CD4-positive, CD25-positive, alpha-beta regulatory T cell (primary cell): ENCODE results near the gene KCNH8. TPM values are rescaled to one million over a fixed set of nuclear protein-coding genes. Genes with fewer than 3 reads are reported as not detected.

Experiments
- ATAC-seq, 2 donors: fragments of 150-1000 bp; cut with Tn5 transposase; one replicate each; pipeline ENCODE4 v1.10.0; 2021; ENCODE audit warnings: low read depth in 2 of 2, moderate number of reproducible peaks in 2 of 2, moderate library complexity in 1 of 2
- DNase-seq, 3 donors: peaks; one replicate each; pipeline versions ENCODE4 v3.0.0 to v3.0.0-alpha.2; 2012 to 2022; ENCODE audit warnings: mixed read lengths in 1 of 3
- H3K27ac ChIP-seq: one replicate; pipeline ENCODE4 v1.7.0; 2013; ENCODE audit warnings: mild to moderate bottlenecking, low read length; ENCODE audit not compliant: insufficient read depth, poor library complexity, severe bottlenecking
- H3K27me3 ChIP-seq: one replicate; pipeline ENCODE4 v1.7.0; 2013; ENCODE audit warnings: low read length; ENCODE audit not compliant: control insufficient read depth, insufficient read depth
- H3K36me3 ChIP-seq: one replicate; pipeline ENCODE4 v1.7.0; 2013; ENCODE audit warnings: mild to moderate bottlenecking, low read length, moderate library complexity; ENCODE audit not compliant: control insufficient read depth, insufficient read depth
- H3K4me1 ChIP-seq: 2 replicates; pipeline ENCODE4 v1.7.0; 2013; ENCODE audit warnings: mild to moderate bottlenecking, low read length; ENCODE audit not compliant: insufficient read depth, control insufficient read depth, poor library complexity, severe bottlenecking
- H3K4me3 ChIP-seq: one replicate; pipeline ENCODE4 v1.7.0; 2013; ENCODE audit warnings: low read depth, mild to moderate bottlenecking, low read length, moderate library complexity
- H3K9me3 ChIP-seq, 2 experiments: 1 replicate in 1 of 2; 2 replicates in 1 of 2; pipeline ENCODE4 v1.7.0; 2013; ENCODE audit warnings: low read length in 2 of 2, mild to moderate bottlenecking in 1 of 2, moderate library complexity in 1 of 2; ENCODE audit not compliant: control insufficient read depth in 2 of 2
- H3K27ac Mint-ChIP-seq, 3 donors: one replicate each; pipeline ENCODE4 v1.8.0; 2020 to 2022; ENCODE audit warnings: mild to moderate bottlenecking in 3 of 3, mixed read lengths in 3 of 3, moderate library complexity in 2 of 3
- H3K27me3 Mint-ChIP-seq: one replicate; pipeline ENCODE4 v1.8.0; 2022; ENCODE audit warnings: mild to moderate bottlenecking, mixed read lengths
- H3K36me3 Mint-ChIP-seq: one replicate; pipeline ENCODE4 v1.8.0; 2020; ENCODE audit warnings: mixed read lengths
- H3K4me1 Mint-ChIP-seq, 4 donors: one replicate each; pipeline ENCODE4 v1.8.0; 2020 to 2022; ENCODE audit warnings: mixed read lengths in 4 of 4, mild to moderate bottlenecking in 1 of 4
- H3K4me3 Mint-ChIP-seq, 4 donors: one replicate each; pipeline ENCODE4 v1.8.0; 2020 to 2022; ENCODE audit warnings: mild to moderate bottlenecking in 4 of 4, mixed read lengths in 4 of 4, moderate library complexity in 3 of 4
- H3K9me3 Mint-ChIP-seq, 7 donors: one replicate each; pipeline ENCODE4 v1.8.0; 2020 to 2022; ENCODE audit warnings: mixed read lengths in 7 of 7, mild to moderate bottlenecking in 3 of 7, moderate library complexity in 2 of 7
- polyA plus RNA-seq, 4 donors: library from polyadenylated mRNA; unstranded; fragments of 300-500 nt; fragmentation: Illumina TruSeq; gene quantifications; one replicate each; pipeline ENCODE4 v1.2.3, GENCODE V29; 2021
- total RNA-seq: library from RNA; stranded (reverse); gene quantifications from one replicate; pipeline ENCODE4 v1.2.3, GENCODE V29; 2022

KCNH8 gene
- total and polyA plus RNA-seq, 5 donors from 2014 or later = 0.17 TPM; not detected in 4

GRCh38 chr3:19456738-19457137 lies 308.4 kb downstream of the KCNH8 start:
- peaks cover 0 to 7% (median 3%) of the 10 kb centered on the region in 7 donors for H3K9me3 Mint-ChIP-seq
- H3K27me3 Mint-ChIP-seq = no peaks in the 10 kb centered on the region
- no peak overlapping the region for H3K27ac Mint-ChIP-seq
- no peaks in the 10 kb centered on the region for H3K36me3 ChIP-seq
- no peak overlapping the region for H3K4me3 ChIP-seq
- no peak for ATAC-seq
- no peak overlapping the region for H3K27ac ChIP-seq
- H3K9me3 ChIP-seq = no peaks in the 10 kb centered on the region
- H3K4me3 Mint-ChIP-seq = no peak overlapping the region
- no peak for DNase-seq
- H3K27me3 ChIP-seq = no peaks in the 10 kb centered on the region
- no peaks in the 10 kb centered on the region for H3K4me1 ChIP-seq
- no peaks in the 10 kb centered on the region for H3K36me3 Mint-ChIP-seq
- H3K4me1 Mint-ChIP-seq = no peaks in the 10 kb centered on the region

GRCh38 chr3:19457449-19457848 lies 309.1 kb downstream of the KCNH8 start:
- no peaks in the 10 kb centered on the region for H3K36me3 ChIP-seq
- H3K27ac ChIP-seq = no peak overlapping the region
- no peaks in the 10 kb centered on the region for H3K36me3 Mint-ChIP-seq
- ATAC-seq (no peak), DNase-seq (no peak)
- no peaks in the 10 kb centered on the region for H3K4me1 ChIP-seq
- no peaks in the 10 kb centered on the region for H3K4me1 Mint-ChIP-seq
- no peaks in the 10 kb centered on the region for H3K27me3 ChIP-seq
- H3K4me3 ChIP-seq = no peak overlapping the region
- peaks cover 0 to 11% (median 5%) of the 10 kb centered on the region in 7 donors for H3K9me3 Mint-ChIP-seq
- no peak overlapping the region for H3K27ac Mint-ChIP-seq
- no peaks in the 10 kb centered on the region for H3K9me3 ChIP-seq
- no peak overlapping the region for H3K4me3 Mint-ChIP-seq
- no peaks in the 10 kb centered on the region for H3K27me3 Mint-ChIP-seq

GRCh38 chr3:19467761-19468160 lies 319.5 kb downstream of the KCNH8 start:
- Mint-ChIP-seq H3K4me3 (no peak overlapping the region), H3K27ac (no peak overlapping the region), H3K27me3 (no peaks in the 10 kb centered on the region), H3K9me3 (peaks cover 0 to 8% (median 2%) of the 10 kb centered on the region in 7 donors), H3K4me1 (no peaks in the 10 kb centered on the region), H3K36me3 (no peaks in the 10 kb centered on the region)
- Histone ChIP-seq H3K4me1 (no peaks in the 10 kb centered on the region), H3K4me3 (no peak overlapping the region), H3K27ac (no peak overlapping the region), H3K9me3 (no peaks in the 10 kb centered on the region), H3K36me3 (no peaks in the 10 kb centered on the region), H3K27me3 (no peaks in the 10 kb centered on the region)
- ATAC-seq = no peak
- no peak for DNase-seq

GRCh38 chr3:19471138-19471537 lies 322.8 kb downstream of the KCNH8 start:
- Mint-ChIP-seq H3K27ac (no peak overlapping the region), H3K4me1 (no peaks in the 10 kb centered on the region), H3K36me3 (no peaks in the 10 kb centered on the region), H3K9me3 (peaks cover 0 to 10% (median 0%) of the 10 kb centered on the region in 7 donors), H3K4me3 (no peak overlapping the region), H3K27me3 (no peaks in the 10 kb centered on the region)
- ATAC-seq = no peak
- H3K27ac ChIP-seq = no peak overlapping the region
- no peaks in the 10 kb centered on the region for H3K4me1 ChIP-seq
- H3K4me3 ChIP-seq = no peak overlapping the region
- DNase-seq = no peak
- H3K36me3 ChIP-seq = no peaks in the 10 kb centered on the region
- H3K27me3 ChIP-seq = no peaks in the 10 kb centered on the region
- no peaks in the 10 kb centered on the region for H3K9me3 ChIP-seq

GRCh38 chr3:19473971-19474580 lies 325.8 kb downstream of the KCNH8 start:
- Histone ChIP-seq H3K27ac (no peak overlapping the region), H3K4me3 (no peak overlapping the region), H3K36me3 (no peaks in the 10 kb centered on the region), H3K9me3 (no peaks in the 10 kb centered on the region), H3K27me3 (no peaks in the 10 kb centered on the region), H3K4me1 (no peaks in the 10 kb centered on the region)
- no peaks in the 10 kb centered on the region for H3K27me3 Mint-ChIP-seq
- no peaks in the 10 kb centered on the region for H3K4me1 Mint-ChIP-seq
- no peak for ATAC-seq
- H3K36me3 Mint-ChIP-seq = no peaks in the 10 kb centered on the region
- no peak for DNase-seq
- no peak overlapping the region for H3K27ac Mint-ChIP-seq
- no peak overlapping the region for H3K4me3 Mint-ChIP-seq
- peaks cover 0 to 11% (median 0%) of the 10 kb centered on the region in 7 donors for H3K9me3 Mint-ChIP-seq

- no peak for DNase-seq
These were observed 328.0 kb downstream of the KCNH8 start for GRCh38 chr3:19476281-19476680.

GRCh38 chr3:19485267-19485666 lies 337.0 kb downstream of the KCNH8 start:
- H3K4me3 Mint-ChIP-seq = no peak overlapping the region
- no peaks in the 10 kb centered on the region for H3K4me1 Mint-ChIP-seq
- H3K27me3 Mint-ChIP-seq = no peaks in the 10 kb centered on the region
- Histone ChIP-seq H3K4me1 (no peaks in the 10 kb centered on the region), H3K9me3 (no peaks in the 10 kb centered on the region), H3K27me3 (no peaks in the 10 kb centered on the region), H3K4me3 (no peak overlapping the region), H3K36me3 (no peaks in the 10 kb centered on the region), H3K27ac (no peak overlapping the region)
- no peaks in the 10 kb centered on the region for H3K36me3 Mint-ChIP-seq
- H3K9me3 Mint-ChIP-seq = peaks cover 0 to 5% (median 0%) of the 10 kb centered on the region in 7 donors
- DNase-seq = no peak
- H3K27ac Mint-ChIP-seq = no peak overlapping the region
- ATAC-seq = no peak

More at GRCh38 chr3:19476281-19476680, 328.0 kb downstream of the KCNH8 start:
- Mint-ChIP-seq H3K36me3 (no peaks in the 10 kb centered on the region), H3K4me3 (no peak overlapping the region), H3K27me3 (no peaks in the 10 kb centered on the region), H3K27ac (no peak overlapping the region), H3K4me1 (no peaks in the 10 kb centered on the region), H3K9me3 (peaks cover 0 to 11% (median 0%) of the 10 kb centered on the region in 7 donors)
- Histone ChIP-seq H3K9me3 (no peaks in the 10 kb centered on the region), H3K4me3 (no peak overlapping the region), H3K27me3 (no peaks in the 10 kb centered on the region), H3K27ac (no peak overlapping the region), H3K4me1 (no peaks in the 10 kb centered on the region), H3K36me3 (no peaks in the 10 kb centered on the region)
- ATAC-seq = no peak

GRCh38 chr3:19487386-19487785 lies 339.1 kb downstream of the KCNH8 start:
- Mint-ChIP-seq H3K9me3 (peaks cover 0 to 5% (median 0%) of the 10 kb centered on the region in 7 donors), H3K4me1 (no peaks in the 10 kb centered on the region), H3K27ac (no peak overlapping the region), H3K4me3 (peak overlapping the region in 1 of 4 donors; percentile 62), H3K36me3 (no peaks in the 10 kb centered on the region), H3K27me3 (no peaks in the 10 kb centered on the region)
- no peak for DNase-seq
- Histone ChIP-seq H3K27ac (no peak overlapping the region), H3K9me3 (no peaks in the 10 kb centered on the region), H3K27me3 (no peaks in the 10 kb centered on the region), H3K36me3 (no peaks in the 10 kb centered on the region), H3K4me3 (no peak overlapping the region), H3K4me1 (no peaks in the 10 kb centered on the region)
- no peak for ATAC-seq
